ENCODE results near the gene REC8. TPM values are rescaled to one million over a fixed set of nuclear protein-coding genes. Genes with fewer than 3 reads are reported as not detected.

REC8 gene
- total and polyA plus RNA-seq, 2 of the 13 experiments (the other 11 are each of a cell fraction or from before 2014, with no cell fraction given) = 3.4 to 14.7 TPM

GRCh38 chr14:24137529-24138395 is 34.1 kb upstream of the REC8 start (continued):
- TF ChIP-seq ZNF275 (CRISPR knock-in tag; IDR thresholded peaks at IDR 0.05; ENCODE audit: borderline replicate concordance) (no peak), KLF9 (CRISPR knock-in tag; IDR thresholded peaks at IDR 0.05; ENCODE audit: low read depth) (no peak), ZNF546 (CRISPR knock-in tag; conservative IDR thresholded peaks at IDR 0.05) (0 out of 2 replicates have a peak, but pooled peaks have one; percentile 41), SOX6 (IDR thresholded peaks at IDR 0.05) (no peak), SOX6 (CRISPR knock-in tag; IDR thresholded peaks at IDR 0.05) (no peak), ARHGAP35 (CRISPR knock-in tag; IDR thresholded peaks at IDR 0.05; ENCODE audit: borderline replicate concordance) (no peak), GABPA (IDR thresholded peaks at IDR 0.05; ENCODE audit: low read depth, low read length) (no peak), GABPA (CRISPR knock-in tag; IDR thresholded peaks at IDR 0.05; ENCODE audit: low read depth) (no peak), HOMEZ (CRISPR knock-in tag; IDR thresholded peaks at IDR 0.05; ENCODE audit: low read depth) (no peak; the same call in 1 of the 2 replicates), ATF2 (CRISPR knock-in tag; IDR thresholded peaks at IDR 0.05) (no peak), ZNF83 (CRISPR knock-in tag; IDR thresholded peaks at IDR 0.05; ENCODE audit: borderline replicate concordance) (no peak), MAFF (IDR thresholded peaks at IDR 0.05; ENCODE audit: low read depth, low read length) (no peak), KDM3A (CRISPR knock-in tag; IDR thresholded peaks at IDR 0.05; ENCODE audit: low read depth) (0 out of 2 replicates have a peak, but pooled peaks have one; percentile 4), ZBTB49 (CRISPR knock-in tag; IDR thresholded peaks at IDR 0.05; ENCODE audit: borderline replicate concordance) (peak; percentile 67; the same call in 1 of the 2 replicates), ZIK1 (CRISPR knock-in tag; IDR thresholded peaks at IDR 0.05; ENCODE audit: borderline replicate concordance, low read depth) (no peak), ZNF383 (CRISPR knock-in tag; IDR thresholded peaks at IDR 0.05; ENCODE audit: borderline replicate concordance) (no peak), ZNF746 (CRISPR knock-in tag; IDR thresholded peaks at IDR 0.05) (no peak), SAP130 (CRISPR knock-in tag; IDR thresholded peaks at IDR 0.05; ENCODE audit: low read depth) (0 out of 2 replicates have a peak, but pooled peaks have one; percentile 21), MATR3 (CRISPR knock-in tag; IDR thresholded peaks at IDR 0.05) (no peak), ZNF512 (CRISPR knock-in tag; IDR thresholded peaks at IDR 0.05) (no peak)

All from HepG2 (cell line).